Measurements from ENCODE around the gene MRPL34. TPM values are rescaled to one million over a fixed set of nuclear protein-coding genes. Genes with fewer than 3 reads are reported as not detected.

Gene MRPL34
- total RNA-seq, 5 donors from 2014 or later (not counting 1 experiment from before 2014, with no cell fraction given), result 37.6 to 87.0 (median 69.3) TPM

DNA sequence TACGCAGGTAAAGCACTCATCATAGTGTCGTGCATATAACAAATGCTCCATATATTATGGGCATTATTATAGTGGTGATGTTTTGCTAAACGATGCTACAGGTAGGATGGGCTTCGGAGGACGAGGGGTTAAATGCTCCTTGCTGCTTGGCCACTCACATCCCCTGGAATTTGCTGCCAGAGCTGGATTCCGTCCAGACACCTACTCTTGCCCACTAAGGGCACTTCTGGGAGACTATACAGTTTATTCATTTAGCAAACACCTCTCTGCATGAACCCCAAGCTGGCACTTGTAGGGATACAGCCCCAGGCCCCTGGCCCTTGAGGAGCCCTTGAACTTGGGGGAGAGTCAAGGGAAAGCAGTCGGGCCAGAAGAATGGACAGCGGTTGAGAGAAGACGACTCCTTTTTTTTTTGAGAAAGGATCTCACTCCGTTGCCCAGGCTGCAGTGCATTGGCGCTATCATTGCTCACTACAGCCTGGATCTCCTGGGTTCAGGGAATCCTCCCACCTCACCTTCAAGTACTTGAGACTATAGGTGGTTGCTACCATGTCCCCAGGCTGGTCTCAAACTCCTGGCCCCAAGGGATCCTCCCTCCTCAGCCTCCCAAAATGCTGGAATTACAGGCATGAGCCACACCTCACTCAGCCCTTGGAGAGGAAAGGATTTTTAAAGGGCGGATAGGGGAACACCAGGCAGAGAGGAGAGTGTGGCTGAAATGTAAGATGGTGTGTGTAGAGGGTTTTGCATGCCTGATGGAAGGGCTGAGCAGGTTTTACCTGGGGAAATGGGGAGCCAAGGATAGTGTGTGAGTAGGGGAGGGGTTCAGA lies 1.1 kb upstream of the MRPL34 start:
- ATAC-seq (replicated peaks in 1 of 4), result no peak
- Mint-ChIP-seq H3K36me3 (no peaks in the 10 kb centered on the region), H3K27me3 (no peaks in the 10 kb centered on the region), H3K4me1 (peaks cover 37 to 51% (median 42%) of the 10 kb centered on the region in 3 donors), H3K27ac (peak overlapping the region; percentile 89 to 94), H3K9me3 (no peaks in the 10 kb centered on the region), H3K4me3 (peak overlapping the region; percentile 80 to 89 (median 85))
- Histone ChIP-seq H3K9me3 (no peaks in the 10 kb centered on the region), H3K27me3 (replicated peaks in 1 of 2; ENCODE audit: control insufficient read depth in 2 of 2, extremely low read depth in 1 of 2, insufficient read depth in 2 of 2, low read length in 1 of 2) (no peaks in the 10 kb centered on the region), H3K4me3 (ENCODE audit: control insufficient read depth in 1 of 2, extremely low read depth in 1 of 2, low read length in 1 of 2) (peak overlapping the region in 1 of 2 donors; percentile 67), H3K4me1 (ENCODE audit: control insufficient read depth in 1 of 2, extremely low read depth in 1 of 2, insufficient read depth in 2 of 2, low read length in 2 of 2) (peaks cover 2 to 57% of the 10 kb centered on the region in 2 experiments), H3K27ac (ENCODE audit: low read length) (peak overlapping the region; percentile 59), H3K36me3 (ENCODE audit: control insufficient read depth in 2 of 2, extremely low read depth in 1 of 2, insufficient read depth in 1 of 2, low read length in 1 of 2) (no peaks in the 10 kb centered on the region)
- ChIA-PET CTCF (interaction anchor here (0.5 to 1.1 kb wide), 10 partner anchors 7 to 888 kb away, joined by 3 to 10 read pairs (median 4); partner anchors contain the start of genes ANO8 (in 1 of the 2) and MPV17L2 (in 1 of the 2)), POLR2A (interaction anchor here (0.6 to 1.1 kb wide), 2 partner anchors 25 to 38 kb away, joined by 6 to 10 read pairs; partner anchors contain the start of gene BABAM1 (in 1 of the 2))
- 100% methylated on average over 3 of the region's 12 CpGs for WGBS (ENCODE audit: insufficient coverage)
- DNase-seq, result no peak

DNA sequence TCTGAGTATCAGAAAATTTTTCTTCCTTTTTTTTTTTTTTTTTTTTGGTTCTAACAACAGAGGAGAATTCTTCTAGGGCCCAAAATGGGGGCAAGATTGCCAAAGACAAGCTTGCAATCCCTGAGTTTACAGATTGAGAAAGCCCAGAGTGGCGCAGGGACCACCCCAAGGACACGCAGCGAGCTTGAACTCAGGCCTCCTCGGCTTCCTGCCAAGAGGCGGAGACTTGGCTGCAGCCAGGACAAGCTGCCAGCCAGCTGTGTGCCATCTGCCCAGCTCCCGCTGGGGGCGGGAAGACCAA lies 506 bp upstream of the MRPL34 start:
- peak overlapping the region; percentile 67 to 91 for H3K4me3 ChIP-seq (ENCODE audit: control insufficient read depth in 1 of 2, extremely low read depth in 1 of 2, low read length in 1 of 2)
- H3K4me1 ChIP-seq (ENCODE audit: control insufficient read depth in 1 of 2, extremely low read depth in 1 of 2, insufficient read depth in 2 of 2, low read length in 2 of 2), result peaks cover 2 to 62% of the 10 kb centered on the region in 2 experiments
- no peaks in the 10 kb centered on the region for H3K36me3 Mint-ChIP-seq
- no peak for ATAC-seq (replicated peaks in 1 of 4)
- ChIA-PET POLR2A (interaction anchor here (0.6 to 1.1 kb wide), 2 partner anchors 25 to 38 kb away, joined by 6 to 10 read pairs; partner anchors contain the start of gene BABAM1 (in 1 of the 2)), CTCF (interaction anchor here (0.6 to 1.1 kb wide), 9 partner anchors 8 to 888 kb away, joined by 3 to 10 read pairs (median 5); partner anchors contain the start of genes ANO8 (in 1 of the 2) and MPV17L2 (in 1 of the 2))
- no peaks in the 10 kb centered on the region for H3K9me3 Mint-ChIP-seq
- H3K4me1 Mint-ChIP-seq, result peaks cover 41 to 52% (median 44%) of the 10 kb centered on the region in 3 donors
- H3K27me3 Mint-ChIP-seq, result no peaks in the 10 kb centered on the region
- H3K9me3 ChIP-seq, result no peaks in the 10 kb centered on the region
- peak overlapping the region; percentile 80 to 89 (median 85) for H3K4me3 Mint-ChIP-seq
- 1% methylated on average over 7 of the region's 7 CpGs for WGBS (ENCODE audit: insufficient coverage)
- no peak for DNase-seq
- peak overlapping the region; percentile 59 for H3K27ac ChIP-seq (ENCODE audit: low read length)
- no peaks in the 10 kb centered on the region for H3K27me3 ChIP-seq (replicated peaks in 1 of 2; ENCODE audit: control insufficient read depth in 2 of 2, extremely low read depth in 1 of 2, insufficient read depth in 2 of 2, low read length in 1 of 2)
- H3K36me3 ChIP-seq (ENCODE audit: control insufficient read depth in 2 of 2, extremely low read depth in 1 of 2, insufficient read depth in 1 of 2, low read length in 1 of 2), result no peaks in the 10 kb centered on the region
- H3K27ac Mint-ChIP-seq, result peak overlapping the region; percentile 89 to 94

DNA sequence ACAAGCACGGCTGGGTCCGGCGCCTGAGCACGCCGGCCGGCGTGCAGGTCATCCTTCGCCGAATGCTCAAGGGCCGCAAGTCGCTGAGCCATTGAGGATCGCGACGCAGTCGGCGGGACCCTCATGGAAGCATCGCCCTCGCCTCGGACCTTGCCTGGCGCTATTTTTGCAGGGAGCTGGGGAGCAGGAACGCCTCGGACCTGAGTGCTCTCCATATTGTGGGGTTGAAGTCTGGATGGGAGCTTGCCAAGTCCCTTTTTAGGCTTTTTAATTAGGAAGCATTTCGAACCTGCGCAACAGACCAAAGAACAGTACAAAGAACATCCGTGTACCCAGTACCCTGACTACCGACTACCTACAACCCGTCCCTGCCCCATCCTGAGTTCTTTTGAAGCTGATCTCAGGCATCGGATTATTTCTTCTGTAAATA lies 628 bp downstream of the MRPL34 start:
- Mint-ChIP-seq H3K27me3 (no peaks in the 10 kb centered on the region), H3K9me3 (no peaks in the 10 kb centered on the region), H3K36me3 (no peaks in the 10 kb centered on the region), H3K4me3 (peak overlapping the region; percentile 80 to 89 (median 85)), H3K4me1 (peaks cover 46 to 61% (median 55%) of the 10 kb centered on the region in 3 donors), H3K27ac (peak overlapping the region; percentile 89 to 94)
- DNase-seq (no peak), ATAC-seq (replicated peaks in 1 of 4) (no peak)
- 3% methylated on average over 24 of the region's 28 CpGs for WGBS (ENCODE audit: insufficient coverage)
- peaks cover 8 to 74% of the 10 kb centered on the region in 2 experiments for H3K4me1 ChIP-seq (ENCODE audit: control insufficient read depth in 1 of 2, extremely low read depth in 1 of 2, insufficient read depth in 2 of 2, low read length in 2 of 2)
- CTCF ChIA-PET, result interaction anchor here in 1 of 2 donors (0.7 kb wide), 1 partner anchor 40 kb away, joined by 4 read pairs; no protein-coding TSS in a partner anchor
- H3K27ac ChIP-seq (ENCODE audit: low read length), result peak overlapping the region; percentile 59
- POLR2A ChIA-PET, result interaction anchor here in 1 of 2 donors (0.9 kb wide), 1 partner anchor 21 kb away, joined by 3 read pairs; no protein-coding TSS in a partner anchor
- H3K4me3 ChIP-seq (ENCODE audit: control insufficient read depth in 1 of 2, extremely low read depth in 1 of 2, low read length in 1 of 2), result peak overlapping the region; percentile 67 to 91
- H3K27me3 ChIP-seq (replicated peaks in 1 of 2; ENCODE audit: control insufficient read depth in 2 of 2, extremely low read depth in 1 of 2, insufficient read depth in 2 of 2, low read length in 1 of 2), result no peaks in the 10 kb centered on the region
- H3K9me3 ChIP-seq, result no peaks in the 10 kb centered on the region
- H3K36me3 ChIP-seq (ENCODE audit: control insufficient read depth in 2 of 2, extremely low read depth in 1 of 2, insufficient read depth in 1 of 2, low read length in 1 of 2), result peaks cover 0 to 4% of the 10 kb centered on the region in 2 donors

DNA sequence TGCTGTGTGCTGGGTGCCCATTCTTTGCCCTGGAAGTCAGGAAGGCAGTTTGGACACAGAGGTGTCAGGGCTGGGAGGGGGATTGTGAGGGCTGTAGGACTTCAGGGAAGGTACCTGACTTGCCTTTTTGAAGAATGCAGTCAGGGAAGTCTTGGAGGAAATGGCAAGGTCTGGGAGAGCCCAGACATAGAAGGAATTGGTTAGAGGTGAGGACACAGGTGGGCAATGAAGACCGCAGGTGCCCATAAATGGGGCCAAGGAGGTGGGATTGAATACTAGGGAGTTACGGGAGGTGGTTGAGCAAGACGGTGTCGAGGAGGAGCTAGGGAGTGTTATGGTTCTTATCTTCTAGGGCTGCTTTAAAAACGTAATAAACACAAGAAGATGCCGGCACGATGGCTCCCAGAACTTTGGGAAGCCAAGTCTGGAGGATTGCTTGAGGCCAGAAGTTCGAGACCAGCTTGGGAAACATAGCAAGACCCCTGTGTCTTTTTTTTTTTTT lies 2.3 kb downstream of the MRPL34 start:
- no peak overlapping the region for H3K4me3 ChIP-seq (ENCODE audit: control insufficient read depth in 1 of 2, extremely low read depth in 1 of 2, low read length in 1 of 2)
- peaks cover 48 to 59% (median 57%) of the 10 kb centered on the region in 3 donors for H3K4me1 Mint-ChIP-seq
- H3K36me3 ChIP-seq (ENCODE audit: control insufficient read depth in 2 of 2, extremely low read depth in 1 of 2, insufficient read depth in 1 of 2, low read length in 1 of 2), result peaks cover 0 to 12% of the 10 kb centered on the region in 2 donors
- H3K9me3 Mint-ChIP-seq, result no peaks in the 10 kb centered on the region
- H3K27ac ChIP-seq (ENCODE audit: low read length), result no peak overlapping the region
- ATAC-seq (replicated peaks in 1 of 4) (no peak), DNase-seq (no peak)
- H3K27ac Mint-ChIP-seq, result peak overlapping the region in 1 of 2 donors; percentile 36
- H3K4me3 Mint-ChIP-seq, result peak overlapping the region; percentile 49 to 89 (median 80)
- H3K4me1 ChIP-seq (ENCODE audit: control insufficient read depth in 1 of 2, extremely low read depth in 1 of 2, insufficient read depth in 2 of 2, low read length in 2 of 2), result peaks cover 6 to 72% of the 10 kb centered on the region in 2 experiments
- ChIA-PET CTCF (interaction anchor here in 1 of 2 donors (0.6 to 0.8 kb wide), 2 partner anchors 41 to 96 kb away, joined by 3 read pairs; partner anchors contain the start of gene BABAM1), POLR2A (interaction anchor here in 1 of 2 donors (1.1 kb wide), 1 partner anchor 41 kb away, joined by 6 read pairs; the partner anchor contains the start of gene BABAM1)
- no peaks in the 10 kb centered on the region for H3K9me3 ChIP-seq
- 95% methylated on average over 7 of the region's 8 CpGs for WGBS (ENCODE audit: insufficient coverage)
- H3K27me3 Mint-ChIP-seq, result no peaks in the 10 kb centered on the region
- no peaks in the 10 kb centered on the region for H3K27me3 ChIP-seq (replicated peaks in 1 of 2; ENCODE audit: control insufficient read depth in 2 of 2, extremely low read depth in 1 of 2, insufficient read depth in 2 of 2, low read length in 1 of 2)
- H3K36me3 Mint-ChIP-seq, result peaks cover 4% of the 10 kb centered on the region

DNA sequence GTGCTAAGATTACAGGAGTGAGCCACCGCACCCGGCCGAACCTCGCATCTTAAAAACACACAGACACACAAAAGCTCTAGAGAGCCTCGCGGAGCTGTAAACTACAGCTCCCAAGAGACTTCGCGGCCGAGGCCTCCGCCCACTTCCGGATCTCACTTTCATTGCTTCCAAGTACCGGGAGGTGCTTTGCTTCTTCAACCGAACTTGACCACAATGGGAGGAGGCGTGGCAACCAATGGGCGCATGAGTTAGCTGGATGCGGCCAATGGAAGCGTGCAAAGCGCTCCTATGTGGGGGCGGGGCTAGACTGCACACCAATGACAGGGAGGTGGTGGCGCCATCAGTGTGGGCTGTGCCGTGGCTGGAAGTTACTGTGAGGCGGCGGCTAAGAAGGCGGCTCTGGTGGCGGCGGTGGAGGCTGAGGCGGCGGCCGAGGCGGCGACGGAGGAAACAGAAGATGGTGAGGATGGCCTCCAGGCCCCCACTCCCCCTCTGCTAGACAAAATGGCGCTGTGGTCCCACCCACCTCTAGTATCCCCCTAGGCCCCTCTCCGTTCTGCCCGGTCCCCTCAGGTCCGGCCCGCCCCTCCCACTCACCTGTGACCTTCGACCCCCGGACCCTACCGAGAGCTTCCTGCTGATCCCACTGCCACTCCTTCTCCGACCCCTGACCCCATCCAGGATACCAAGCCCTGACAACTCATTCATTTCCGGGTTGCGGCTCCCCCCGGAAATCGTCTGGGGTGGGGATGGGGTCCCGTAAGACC lies 3.7 kb downstream of the MRPL34 start, which contains the start of gene DDA1:
TSS of gene DDA1 (plus strand) at position 366 of the 767 bp plus-strand sequence. CDS start at position 458, 92 bp downstream.
- ChIA-PET CTCF (interaction anchor here in 1 of 2 donors (0.6 to 1.6 kb wide), 11 partner anchors 9 to 647 kb away, joined by 3 to 20 read pairs (median 5); partner anchors contain the start of genes BABAM1, BST2 and MVB12A), POLR2A (interaction anchor here (0.5 to 1.2 kb wide), 9 partner anchors 19 to 747 kb away, joined by 3 to 8 read pairs (median 3); partner anchors contain the start of genes BABAM1 (in 2 of the 2) and MVB12A (in 1 of the 2))
- H3K4me3 Mint-ChIP-seq, result peak within 1 kb of the TSS; percentile 93 to 98 (median 96)
- Histone ChIP-seq H3K9me3 (no peaks in the 10 kb centered on the region), H3K27ac (ENCODE audit: low read length) (peak within 1 kb of the TSS; percentile 52), H3K4me3 (ENCODE audit: control insufficient read depth in 1 of 2, extremely low read depth in 1 of 2, low read length in 1 of 2) (peak within 1 kb of the TSS; percentile 62 to 75), H3K36me3 (ENCODE audit: control insufficient read depth in 2 of 2, extremely low read depth in 1 of 2, insufficient read depth in 1 of 2, low read length in 1 of 2) (peaks cover 6 to 21% of the 10 kb centered on the region in 2 donors), H3K4me1 (ENCODE audit: control insufficient read depth in 1 of 2, extremely low read depth in 1 of 2, insufficient read depth in 2 of 2, low read length in 2 of 2) (peaks cover 6 to 60% of the 10 kb centered on the region in 2 experiments), H3K27me3 (replicated peaks in 1 of 2; ENCODE audit: control insufficient read depth in 2 of 2, extremely low read depth in 1 of 2, insufficient read depth in 2 of 2, low read length in 1 of 2) (no peaks in the 10 kb centered on the region)
- peak; percentile 84 to 87 (median 86) for ATAC-seq (replicated peaks in 1 of 4)
- DNase-seq, result peak; percentile 92 to 100 (median 99)
- H3K9me3 Mint-ChIP-seq, result no peaks in the 10 kb centered on the region
- peaks cover 41 to 51% (median 51%) of the 10 kb centered on the region in 3 donors for H3K4me1 Mint-ChIP-seq
- no peaks in the 10 kb centered on the region for H3K27me3 Mint-ChIP-seq
- H3K27ac Mint-ChIP-seq, result peak within 1 kb of the TSS; percentile 91 to 94
- WGBS (ENCODE audit: insufficient coverage), result 0% methylated on average over 29 of the region's 46 CpGs
- peaks cover 4% of the 10 kb centered on the region for H3K36me3 Mint-ChIP-seq

All from T-cell (primary cell).